Activated CD8-positive, alpha-beta memory T cell treated with anti-CD3 and anti-CD28 coated beads, Interleukin-2, amount 10 ng/mL, durations not matched to agents 7 days and 5 days (primary cell): ENCODE results near the gene ERAP2. TPM values are rescaled to one million over a fixed set of nuclear protein-coding genes. Genes with fewer than 3 reads are reported as not detected.
"Not testable (repeated sequence)": the region's sequence is repeated elsewhere in the genome, so short reads cannot be mapped to it uniquely, and the experiment has no call there.

Experiments
- ATAC-seq: fragments of 150-1000 bp; cut with Tn5 transposase; one replicate; pipeline ENCODE4 v1.10.0; 2021; ENCODE audit warnings: moderate library complexity
- CTCF ChIA-PET: fragments of 350-600 bp; sonication (Branson Sonifier 250); formaldehyde crosslinking; loops from one replicate; lab custom pipeline; 2021; ENCODE audit warnings: antibody characterized with exemption; lab: Charles Lee
- DNase-seq: peaks from one replicate; pipeline ENCODE4 v3.0.0-alpha.2; 2020
- H3K27ac Mint-ChIP-seq: one replicate; pipeline ENCODE4 v1.8.0; 2021; ENCODE audit warnings: mild to moderate bottlenecking, mixed read lengths
- H3K27me3 Mint-ChIP-seq: one replicate; pipeline ENCODE4 v1.8.0; 2021; ENCODE audit warnings: mixed read lengths
- H3K36me3 Mint-ChIP-seq: one replicate; pipeline ENCODE4 v1.8.0; 2021; ENCODE audit warnings: mild to moderate bottlenecking, mixed read lengths
- H3K4me1 Mint-ChIP-seq: one replicate; pipeline ENCODE4 v1.8.0; 2021; ENCODE audit warnings: mixed read lengths
- H3K4me3 Mint-ChIP-seq: one replicate; pipeline ENCODE4 v1.8.0; 2021; ENCODE audit warnings: mild to moderate bottlenecking, moderate library complexity, mixed read lengths
- H3K9me3 Mint-ChIP-seq: one replicate; pipeline ENCODE4 v1.8.0; 2022; ENCODE audit warnings: low read depth, mixed read lengths
- total RNA-seq, 2 experiments: library from RNA; stranded (reverse); gene quantifications; one replicate each; pipeline ENCODE4 v1.2.3, GENCODE V29; 2021

The ERAP2 gene
- total RNA-seq, 2 experiments from 2014 or later, result 89.3 to 105 TPM

DNA sequence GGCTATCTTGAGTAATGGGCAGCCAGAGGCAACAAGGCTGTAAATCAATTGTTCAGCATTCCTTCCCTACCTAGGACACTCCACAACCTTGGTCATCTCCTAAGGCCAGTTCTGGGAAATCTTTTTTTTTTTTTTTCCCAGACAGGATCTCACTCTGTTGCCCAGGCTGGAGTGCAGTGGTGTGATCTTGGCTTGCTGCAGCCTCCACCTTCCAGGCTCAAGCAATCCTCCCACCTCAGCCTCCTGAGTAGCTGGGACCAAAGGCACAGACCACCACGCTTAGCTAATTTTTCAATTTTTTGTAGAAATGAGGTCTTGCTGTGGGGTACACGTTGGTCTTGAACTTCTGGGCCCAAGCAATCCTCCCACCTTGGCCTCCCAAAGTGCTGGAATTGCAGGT lies 54.7 kb downstream of the ERAP2 start:
- H3K27ac Mint-ChIP-seq, DNase-seq, ATAC-seq, H3K9me3 Mint-ChIP-seq, H3K27me3 Mint-ChIP-seq, H3K4me3 Mint-ChIP-seq: not testable (repeated sequence)
- H3K36me3 Mint-ChIP-seq, result peaks cover 16% of the 10 kb centered on the region
- CTCF ChIA-PET, result interaction anchor here (0.6 to 1.7 kb wide), 2 partner anchors 42 to 130 kb away, joined by 3 to 4 read pairs; no protein-coding TSS in a partner anchor
- H3K4me1 Mint-ChIP-seq, result peaks cover 28% of the 10 kb centered on the region

DNA sequence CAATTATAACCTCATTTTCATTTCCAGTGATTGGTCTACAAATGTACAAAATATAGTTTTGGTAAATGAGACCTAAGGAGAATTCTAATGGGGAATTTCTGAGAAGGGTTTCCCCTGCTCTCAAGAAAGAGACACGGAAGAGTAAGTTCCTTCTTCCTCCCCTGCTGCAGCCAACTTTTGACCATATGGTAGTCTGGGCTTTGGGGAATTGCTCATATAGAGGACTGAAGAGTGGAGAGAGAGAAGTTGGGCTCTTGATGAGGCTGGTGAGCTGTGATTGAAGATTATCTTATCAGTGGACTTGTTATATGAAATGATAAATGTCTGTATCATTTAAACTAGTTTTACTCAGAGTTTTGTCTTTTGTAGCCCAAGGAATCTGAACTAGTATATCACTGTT lies 55.3 kb downstream of the ERAP2 start:
- CTCF ChIA-PET, result interaction anchor here (0.6 to 1.7 kb wide), 3 partner anchors 43 to 130 kb away, joined by 3 to 4 read pairs (median 4); no protein-coding TSS in a partner anchor
- no peak overlapping the region for H3K27ac Mint-ChIP-seq
- peaks cover 18% of the 10 kb centered on the region for H3K36me3 Mint-ChIP-seq
- ATAC-seq (no peak), DNase-seq (no peak)
- peaks cover 28% of the 10 kb centered on the region for H3K4me1 Mint-ChIP-seq
- H3K9me3 Mint-ChIP-seq, result no peaks in the 10 kb centered on the region
- no peaks in the 10 kb centered on the region for H3K27me3 Mint-ChIP-seq
- peak overlapping the region; percentile 86 for H3K4me3 Mint-ChIP-seq

DNA sequence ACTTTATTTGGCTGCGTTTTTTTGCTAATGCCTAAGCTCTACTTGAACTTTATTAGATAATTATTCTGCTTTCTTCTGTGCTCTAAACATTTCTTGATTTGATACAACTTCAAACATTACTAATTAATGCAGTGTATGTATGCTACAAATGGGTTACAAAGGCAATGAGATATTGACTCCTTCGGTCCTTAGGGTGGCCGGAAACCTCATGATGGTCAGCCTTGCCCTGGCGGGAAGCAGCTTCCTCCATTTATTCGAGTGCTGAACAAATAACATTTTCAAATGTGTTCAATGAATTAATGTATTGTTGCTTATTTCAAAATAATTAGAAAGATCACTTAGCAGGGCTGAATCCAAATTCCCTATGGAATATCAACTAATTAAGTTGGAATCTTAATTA lies 55.7 kb downstream of the ERAP2 start:
- peaks cover 28% of the 10 kb centered on the region for H3K4me1 Mint-ChIP-seq
- peak overlapping the region; percentile 100 for H3K27ac Mint-ChIP-seq
- no peaks in the 10 kb centered on the region for H3K9me3 Mint-ChIP-seq
- ATAC-seq, result no peak
- H3K36me3 Mint-ChIP-seq, result peaks cover 21% of the 10 kb centered on the region
- CTCF ChIA-PET, result interaction anchor here (1.1 to 1.7 kb wide), 2 partner anchors 43 to 57 kb away, joined by 4 read pairs; no protein-coding TSS in a partner anchor
- H3K27me3 Mint-ChIP-seq, result no peaks in the 10 kb centered on the region
- H3K4me3 Mint-ChIP-seq, result peak overlapping the region; percentile 86
- no peak for DNase-seq

DNA sequence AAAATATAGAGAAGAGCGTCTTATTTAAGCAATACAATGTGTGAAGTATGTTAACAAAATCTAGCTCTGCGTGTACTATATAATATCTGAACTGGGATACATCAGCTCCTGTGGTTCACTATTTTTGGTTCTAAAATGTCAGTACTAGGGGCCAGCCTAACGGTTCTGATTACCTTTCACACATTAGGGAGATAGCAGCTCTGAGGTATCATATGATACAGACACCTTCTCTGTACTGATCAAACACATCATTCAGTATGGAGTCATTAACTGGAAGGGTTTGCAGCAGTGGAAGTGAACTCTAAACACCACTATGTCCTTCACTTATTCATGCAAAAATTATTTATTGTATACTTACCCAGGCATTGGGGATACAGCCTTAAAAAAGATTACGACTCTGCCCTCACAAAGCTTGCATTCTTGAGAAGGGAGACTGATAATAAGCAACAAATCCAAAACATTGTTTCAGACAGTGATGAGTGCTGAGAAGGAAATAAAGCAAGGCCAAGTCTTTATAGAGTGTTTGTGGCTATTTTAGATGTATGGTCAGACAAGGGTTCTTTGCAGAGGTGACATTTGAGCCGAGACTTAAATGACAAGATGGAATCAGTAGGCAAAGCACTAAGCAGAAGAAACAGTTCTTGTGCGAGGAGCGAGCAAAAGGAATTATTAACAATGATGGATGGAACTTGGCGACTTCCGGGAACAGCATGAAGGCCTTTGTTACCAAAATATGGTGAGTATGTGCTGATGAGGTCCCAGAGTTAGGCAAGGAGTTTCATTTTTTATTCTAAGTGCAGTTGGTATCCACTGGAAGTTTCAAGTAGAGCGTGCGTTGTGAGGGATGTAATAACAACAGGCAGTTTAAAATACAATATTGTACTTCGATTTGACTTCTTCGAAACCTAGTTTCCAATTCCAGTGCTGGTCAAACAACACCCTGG lies 57.7 kb downstream of the ERAP2 start:
- CTCF ChIA-PET, result interaction anchor here (0.9 to 1.5 kb wide), 7 partner anchors 24 to 209 kb away, joined by 3 to 11 read pairs (median 4); partner anchors contain the start of genes ERAP2 and LIX1
- ATAC-seq (no peak), DNase-seq (no peak)
- Mint-ChIP-seq H3K4me3 (peak overlapping the region; percentile 86), H3K9me3 (no peaks in the 10 kb centered on the region), H3K4me1 (peaks cover 40% of the 10 kb centered on the region), H3K27me3 (no peaks in the 10 kb centered on the region), H3K27ac (peak overlapping the region; percentile 100), H3K36me3 (peaks cover 23% of the 10 kb centered on the region)

DNA sequence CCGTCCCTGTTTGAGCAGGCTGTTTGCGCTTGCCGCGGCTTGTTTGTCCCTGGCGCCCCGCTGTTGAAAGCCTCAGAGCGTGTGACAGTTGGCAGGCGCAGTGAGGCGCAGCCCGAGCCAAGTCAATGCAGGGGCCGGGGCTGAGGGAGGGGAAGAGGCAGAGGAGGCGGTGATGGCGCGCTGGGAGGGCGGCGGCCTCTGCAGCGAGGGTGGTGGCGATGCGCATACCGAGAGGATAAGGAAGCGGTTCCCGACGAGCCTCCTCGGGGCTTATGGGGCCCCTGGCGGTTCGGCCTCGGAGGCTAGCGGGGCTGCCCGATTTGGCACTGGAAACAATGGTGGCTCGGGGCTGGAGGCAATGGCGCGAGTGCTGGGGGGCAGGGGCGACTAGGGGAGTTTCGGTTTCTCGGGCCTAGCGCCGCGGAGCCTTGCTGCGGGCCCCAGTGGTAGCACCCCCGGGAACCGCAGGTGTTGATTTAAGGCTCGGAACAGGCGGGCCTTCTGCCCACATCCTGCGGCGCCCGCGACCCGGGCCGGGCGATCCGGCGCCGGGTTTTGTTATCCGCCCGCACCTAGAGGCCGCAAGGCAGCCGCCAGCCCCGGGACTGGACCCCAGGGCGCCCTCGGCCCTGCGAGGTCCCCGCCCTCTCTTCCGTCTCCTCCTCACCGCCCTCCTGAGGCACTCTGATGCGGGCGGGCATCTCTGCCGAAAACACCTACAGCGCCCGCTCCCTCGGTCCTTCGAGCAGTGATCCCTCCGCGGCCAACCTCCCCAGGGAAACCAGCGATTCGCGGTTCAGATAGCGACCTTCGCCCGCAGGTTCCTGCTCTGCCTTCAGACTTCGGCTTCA lies 58.6 kb downstream of the ERAP2 start:
- DNase-seq (peak; percentile 96), ATAC-seq (peak; percentile 75)
- Mint-ChIP-seq H3K27ac (peak overlapping the region; percentile 100), H3K27me3 (no peaks in the 10 kb centered on the region), H3K36me3 (peaks cover 22% of the 10 kb centered on the region), H3K9me3 (no peaks in the 10 kb centered on the region), H3K4me1 (peaks cover 39% of the 10 kb centered on the region), H3K4me3 (peak overlapping the region; percentile 86)
- CTCF ChIA-PET, result interaction anchor here (1.1 to 1.6 kb wide), 3 partner anchors 24 to 207 kb away, joined by 4 to 6 read pairs (median 5); partner anchors contain the start of gene LIX1

DNA sequence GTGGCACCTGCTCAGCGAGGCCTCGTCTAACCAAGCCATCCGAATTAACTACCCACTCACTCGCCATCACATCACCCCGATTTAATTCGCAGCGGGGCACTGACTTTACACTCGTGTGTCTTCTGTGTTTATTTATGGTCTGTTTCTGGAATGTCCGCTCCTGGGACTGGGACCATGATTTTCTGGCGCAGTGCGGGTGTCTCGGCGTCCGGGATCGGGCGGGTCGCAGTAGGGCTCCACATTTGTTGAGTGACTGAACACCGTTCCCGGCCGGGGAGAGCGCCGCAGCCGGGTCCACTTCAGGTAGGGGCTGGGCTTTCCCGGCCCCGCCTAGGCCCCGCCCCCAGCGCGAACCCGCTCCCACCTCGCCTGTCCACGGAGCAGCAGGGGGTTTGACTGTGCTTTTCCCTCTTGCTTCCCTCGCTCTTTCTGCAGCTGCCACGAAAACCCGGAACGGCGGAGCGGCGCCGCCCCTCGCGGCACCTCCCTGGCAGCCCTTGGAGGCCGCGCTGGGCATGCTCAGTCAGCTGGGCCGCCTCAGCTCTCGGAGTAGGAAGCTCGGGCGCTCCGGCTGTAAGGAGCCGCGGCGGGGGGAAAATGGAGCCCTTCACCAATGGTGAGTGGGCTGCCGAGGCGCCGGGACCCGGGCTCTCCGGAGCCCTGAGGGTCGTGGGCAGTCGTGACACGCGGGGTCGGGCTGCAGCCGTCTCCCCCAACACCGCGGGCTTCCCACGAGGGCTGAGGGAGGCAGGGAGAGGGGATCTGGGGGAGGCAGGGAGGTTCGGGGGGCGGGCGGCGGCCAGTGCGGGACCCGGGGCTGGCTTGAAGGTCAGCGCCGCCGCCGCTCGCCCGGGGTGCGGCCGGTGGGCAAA lies 59.5 kb downstream of the ERAP2 start, which contains the start of gene LNPEP:
TSS of gene LNPEP (plus strand) at position 522 of the 872 bp plus-strand sequence. CDS start at position 598, 76 bp downstream.
- peak; percentile 67 for ATAC-seq
- H3K4me1 Mint-ChIP-seq, result peaks cover 44% of the 10 kb centered on the region
- H3K27ac Mint-ChIP-seq, result peak within 1 kb of the TSS; percentile 100
- CTCF ChIA-PET, result interaction anchor here (1.0 to 1.6 kb wide), 9 partner anchors 24 to 226 kb away, joined by 3 to 6 read pairs (median 4); partner anchors contain the start of gene LIX1
- no peaks in the 10 kb centered on the region for H3K9me3 Mint-ChIP-seq
- peak; percentile 97 for DNase-seq
- peaks cover 27% of the 10 kb centered on the region for H3K36me3 Mint-ChIP-seq
- no peaks in the 10 kb centered on the region for H3K27me3 Mint-ChIP-seq
- peak within 1 kb of the TSS; percentile 86 for H3K4me3 Mint-ChIP-seq

DNA sequence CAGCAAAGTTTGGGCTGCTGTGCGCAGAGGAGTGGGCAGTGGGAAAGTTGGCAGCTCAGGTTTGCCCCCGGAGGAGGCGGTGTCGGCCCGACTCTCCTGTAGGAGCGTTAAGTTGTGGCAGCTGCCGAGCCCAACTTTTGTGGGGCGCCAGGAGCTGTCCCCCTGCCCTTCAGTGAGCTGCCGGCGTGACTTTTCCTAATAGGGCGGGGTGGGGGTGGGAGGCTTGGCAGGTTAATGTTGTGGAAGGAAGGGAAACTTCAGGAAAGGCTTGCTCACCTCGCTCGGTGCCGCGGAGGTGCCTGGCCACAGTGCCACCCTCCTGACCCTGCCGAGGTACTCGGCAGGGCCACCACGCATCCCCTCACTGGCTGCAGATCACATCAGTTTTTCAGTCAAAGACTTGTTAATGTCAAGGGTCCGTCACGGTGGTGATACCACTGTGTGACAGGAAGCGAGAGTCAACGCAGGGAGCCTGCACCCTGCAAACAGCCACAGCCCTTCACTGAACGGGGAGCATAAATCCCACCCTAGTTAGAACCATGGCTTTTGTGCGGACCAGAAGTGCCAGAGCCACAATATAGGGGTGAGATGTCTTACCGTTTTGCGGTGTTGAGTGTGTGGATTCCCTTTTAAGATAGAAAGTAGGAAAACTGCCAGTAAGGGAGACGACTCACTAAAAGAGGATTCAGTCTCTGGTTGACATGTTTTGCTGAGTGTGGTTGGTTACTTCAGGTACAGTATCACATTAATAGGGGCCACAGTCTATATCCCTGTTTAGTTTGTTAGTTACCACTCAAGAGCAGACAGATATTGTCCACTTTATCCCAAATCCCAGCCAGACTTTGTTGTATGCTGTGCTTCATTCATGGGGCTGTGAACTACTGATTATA lies 60.4 kb downstream of the ERAP2 start:
- no peaks in the 10 kb centered on the region for H3K9me3 Mint-ChIP-seq
- H3K36me3 Mint-ChIP-seq, result peaks cover 33% of the 10 kb centered on the region
- H3K4me3 Mint-ChIP-seq, result peak overlapping the region; percentile 86
- CTCF ChIA-PET, result interaction anchor here (1.0 to 1.6 kb wide), 9 partner anchors 23 to 225 kb away, joined by 3 to 6 read pairs (median 4); partner anchors contain the start of gene LIX1
- DNase-seq (peak; percentile 85), ATAC-seq (peak; percentile 11)
- peak overlapping the region; percentile 100 for H3K27ac Mint-ChIP-seq
- H3K4me1 Mint-ChIP-seq, result peaks cover 45% of the 10 kb centered on the region
- H3K27me3 Mint-ChIP-seq, result no peaks in the 10 kb centered on the region

DNA sequence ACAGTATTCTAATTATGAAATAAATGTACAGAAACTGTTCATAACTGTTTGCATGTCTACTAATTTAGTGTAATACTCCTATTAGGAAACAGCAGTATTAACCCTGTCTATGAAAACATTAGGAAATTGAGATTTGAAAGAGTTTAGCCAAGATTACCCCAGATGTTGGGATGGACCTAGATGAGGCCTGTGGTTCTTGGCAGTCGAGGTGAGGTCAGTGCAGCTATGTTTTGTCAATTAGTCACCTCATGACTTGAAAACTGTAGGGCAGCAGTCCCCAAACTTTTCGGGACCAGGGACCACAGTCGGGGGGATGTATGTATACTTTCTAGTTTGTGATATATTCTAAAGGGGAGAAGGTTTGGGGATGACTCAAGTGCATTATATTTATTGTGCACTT lies 64.3 kb downstream of the ERAP2 start:
- Mint-ChIP-seq H3K27ac (no peak overlapping the region), H3K36me3 (peaks cover 45% of the 10 kb centered on the region), H3K4me1 (peaks cover 48% of the 10 kb centered on the region), H3K27me3 (no peaks in the 10 kb centered on the region), H3K4me3 (peak overlapping the region; percentile 1), H3K9me3 (no peaks in the 10 kb centered on the region)
- DNase-seq, result no peak
- no peak for ATAC-seq
- CTCF ChIA-PET, result interaction anchor here (1.1 to 2.0 kb wide), 4 partner anchors 12 to 71 kb away, joined by 3 to 5 read pairs (median 4); no protein-coding TSS in a partner anchor

DNA sequence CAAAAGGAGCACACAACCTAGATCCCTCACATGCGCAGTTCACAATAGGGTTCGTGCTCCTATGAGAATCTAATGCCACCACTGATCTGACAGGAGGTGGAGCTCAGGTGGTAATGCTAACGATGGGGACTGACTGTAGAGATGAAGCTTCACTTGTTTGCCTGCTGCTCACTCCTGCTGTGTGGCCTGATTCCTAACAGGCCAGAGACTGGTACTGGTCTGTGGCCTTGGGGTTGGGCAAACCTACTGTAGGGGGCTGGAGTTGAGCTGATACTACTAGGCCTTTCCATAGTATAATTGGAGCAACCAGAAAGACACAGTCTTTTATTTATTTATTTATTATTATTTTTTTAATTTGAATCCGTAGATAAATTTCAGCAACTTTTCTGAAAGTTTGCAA lies 64.8 kb downstream of the ERAP2 start:
- Mint-ChIP-seq H3K4me1 (peaks cover 53% of the 10 kb centered on the region), H3K9me3 (no peaks in the 10 kb centered on the region), H3K36me3 (peaks cover 45% of the 10 kb centered on the region), H3K27ac (peak overlapping the region; percentile 40), H3K4me3 (no peak overlapping the region), H3K27me3 (no peaks in the 10 kb centered on the region)
- DNase-seq, result no peak
- CTCF ChIA-PET, result interaction anchor here (1.1 to 2.0 kb wide), 3 partner anchors 17 to 72 kb away, joined by 3 to 5 read pairs (median 4); no protein-coding TSS in a partner anchor
- ATAC-seq, result no peak

DNA sequence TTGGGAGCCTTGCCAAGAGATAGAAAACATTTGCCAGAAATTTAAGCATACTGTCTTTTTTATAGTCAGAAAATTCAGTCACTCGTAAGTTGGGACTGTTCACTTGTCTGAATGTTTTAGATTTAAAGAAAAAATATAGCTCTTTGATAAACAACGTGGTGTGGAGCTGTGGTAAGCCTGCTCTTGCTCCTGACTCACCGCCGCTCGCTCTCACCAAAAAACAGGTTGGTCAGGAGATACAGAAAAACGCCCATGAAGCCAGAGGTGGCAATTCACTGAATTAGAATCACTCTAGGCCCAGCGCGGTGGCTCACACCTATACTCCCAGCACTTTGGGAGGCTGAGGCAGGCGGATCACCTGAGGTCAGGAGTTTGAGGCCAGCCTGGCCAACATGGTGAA lies 65.8 kb downstream of the ERAP2 start:
- DNase-seq (no peak), ATAC-seq (no peak)
- H3K27ac Mint-ChIP-seq, result no peak overlapping the region
- CTCF ChIA-PET, result interaction anchor here (2.0 kb wide), 1 partner anchor 24 kb away, joined by 5 read pairs; no protein-coding TSS in a partner anchor
- H3K4me1 Mint-ChIP-seq, result peaks cover 54% of the 10 kb centered on the region
- H3K4me3 Mint-ChIP-seq, result no peak overlapping the region
- H3K36me3 Mint-ChIP-seq, result peaks cover 38% of the 10 kb centered on the region
- H3K9me3 Mint-ChIP-seq, result no peaks in the 10 kb centered on the region
- H3K27me3 Mint-ChIP-seq, result no peaks in the 10 kb centered on the region

DNA sequence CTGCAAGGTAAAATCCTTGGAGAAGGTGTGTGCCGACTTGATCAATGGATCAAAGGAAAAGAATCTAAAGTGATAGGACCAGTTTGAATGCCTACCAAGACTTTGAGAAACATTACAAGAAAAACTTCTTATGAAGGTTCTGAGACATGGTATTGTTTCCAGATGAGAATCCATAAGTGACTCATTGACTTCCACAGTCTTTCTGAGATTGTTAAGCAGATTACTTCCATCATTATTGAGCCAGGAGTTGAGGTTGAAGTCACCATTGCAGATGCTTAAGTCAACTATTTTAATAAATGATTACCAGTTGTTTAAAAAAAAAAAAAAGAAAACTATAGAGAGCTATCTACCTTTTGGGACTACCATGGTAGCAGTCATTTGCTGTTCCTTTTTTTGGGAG lies 66.6 kb downstream of the ERAP2 start:
- peaks cover 51% of the 10 kb centered on the region for H3K4me1 Mint-ChIP-seq
- no peaks in the 10 kb centered on the region for H3K9me3 Mint-ChIP-seq
- no peaks in the 10 kb centered on the region for H3K27me3 Mint-ChIP-seq
- CTCF ChIA-PET, result interaction anchor here (1.0 kb wide), 1 partner anchor 74 kb away, joined by 5 read pairs; no protein-coding TSS in a partner anchor
- H3K36me3 Mint-ChIP-seq, result peaks cover 36% of the 10 kb centered on the region
- DNase-seq (no peak), ATAC-seq (no peak)
- H3K27ac Mint-ChIP-seq, result no peak overlapping the region
- no peak overlapping the region for H3K4me3 Mint-ChIP-seq
